BLaER1 (cell line): ENCODE results near the gene VSIG4.

Source experiments
- H3K27ac ChIP-seq: shearing (Covaris generic); formaldehyde crosslinking; 2 replicates; pipeline ENCODE4 v1.8.1; 2022
- H3K27me3 ChIP-seq: shearing (Covaris generic); formaldehyde crosslinking; 2 replicates; pipeline ENCODE4 v1.8.1; 2022
- H3K36me3 ChIP-seq: shearing (Covaris generic); formaldehyde crosslinking; 2 replicates; pipeline ENCODE4 v1.8.1; 2022
- H3K4me1 ChIP-seq: shearing (Covaris generic); formaldehyde crosslinking; 2 replicates; pipeline ENCODE4 v1.8.1; 2022
- H3K4me2 ChIP-seq: shearing (Covaris generic); formaldehyde crosslinking; 2 replicates; pipeline ENCODE4 v1.8.1; 2022
- H3K4me3 ChIP-seq: shearing (Covaris generic); formaldehyde crosslinking; 2 replicates; pipeline ENCODE4 v1.8.1; 2022
- H3K9ac ChIP-seq: shearing (Covaris generic); formaldehyde crosslinking; 2 replicates; pipeline ENCODE4 v1.8.1; 2022
- H3K9me3 ChIP-seq: shearing (Covaris generic); formaldehyde crosslinking; 2 replicates; pipeline ENCODE4 v1.8.1; 2022
- H4K20me1 ChIP-seq: shearing (Covaris generic); formaldehyde crosslinking; 2 replicates; pipeline ENCODE4 v1.8.1; 2022
- Cebpa-rat ChIP-seq: shearing (Covaris generic); IDR thresholded peaks from 2 replicates; pipeline ENCODE4 v1.8.1; 2022

The VSIG4 gene

DNA sequence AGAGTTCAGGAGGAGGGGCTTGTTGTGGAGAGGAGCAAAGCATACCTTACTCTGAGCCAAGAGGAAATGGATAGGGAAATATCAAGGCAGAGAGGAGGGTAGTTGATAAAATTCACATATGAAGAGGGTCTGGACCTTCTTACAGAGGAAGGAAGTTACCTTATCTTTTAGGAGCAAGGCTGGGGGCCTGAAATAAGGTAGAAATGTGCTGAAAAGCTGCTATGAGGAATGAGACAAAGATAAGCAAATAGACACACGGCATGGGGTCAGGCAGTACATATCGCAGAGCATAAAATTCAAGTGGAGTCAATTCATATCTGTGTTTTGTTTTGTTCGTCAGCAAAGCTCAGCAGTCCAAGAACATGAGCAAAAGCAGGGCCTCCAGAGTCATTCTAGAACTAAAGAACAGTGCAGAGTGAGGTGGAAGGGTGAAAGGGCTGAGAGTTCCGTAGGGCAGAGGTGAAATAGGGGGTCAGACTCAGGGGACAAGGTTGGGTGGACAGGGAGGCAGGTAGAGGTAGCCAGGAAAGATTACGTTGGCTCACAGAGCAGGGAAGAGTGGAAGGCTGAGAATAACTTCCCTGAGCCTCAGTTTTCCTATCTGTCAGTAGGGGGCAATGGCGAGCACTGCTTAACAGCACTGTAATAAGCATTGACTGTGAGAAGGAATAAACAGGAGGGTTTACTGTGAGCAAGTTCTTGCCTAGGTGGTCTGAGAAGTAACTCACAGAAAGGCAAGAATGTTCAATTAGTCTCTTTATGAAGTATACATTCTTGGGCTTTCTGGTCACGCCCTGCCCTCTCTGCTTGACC is 9.2 kb downstream of the VSIG4 start:
- no peak overlapping the region for H3K4me3 ChIP-seq
- peaks cover 13% of the 10 kb centered on the region for H3K27me3 ChIP-seq
- no peaks in the 10 kb centered on the region for H3K9me3 ChIP-seq
- H3K9ac ChIP-seq = no peak overlapping the region
- no peaks in the 10 kb centered on the region for H3K36me3 ChIP-seq
- no peak for TF ChIP-seq Cebpa-rat
- H3K4me1 ChIP-seq = no peaks in the 10 kb centered on the region
- H3K4me2 ChIP-seq = no peak overlapping the region
- H3K27ac ChIP-seq = no peak overlapping the region
- H4K20me1 ChIP-seq = no peaks in the 10 kb centered on the region

DNA sequence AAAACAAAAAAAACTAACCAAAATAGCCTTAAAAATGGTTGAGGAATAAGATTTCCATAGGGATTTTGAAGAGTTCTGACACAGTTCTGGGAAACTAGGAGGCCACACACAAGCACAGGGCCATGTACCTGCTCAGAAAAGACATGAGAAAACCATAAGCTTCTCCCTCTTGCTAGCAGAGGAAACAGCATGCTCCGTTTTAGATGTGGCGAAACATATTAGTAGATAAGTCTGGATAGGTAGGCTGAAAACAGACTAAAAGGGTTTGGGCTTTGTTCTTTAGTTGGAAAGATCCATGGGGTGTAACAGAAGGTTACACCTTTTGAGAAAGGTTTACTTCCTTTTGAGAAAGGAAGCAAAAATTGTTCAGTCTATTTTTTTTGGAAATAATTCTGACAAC is 10.9 kb downstream of the VSIG4 start:
- Histone ChIP-seq H3K27me3 (peaks cover 23% of the 10 kb centered on the region), H4K20me1 (no peaks in the 10 kb centered on the region), H3K4me3 (no peak overlapping the region), H3K9ac (no peak overlapping the region), H3K27ac (no peak overlapping the region), H3K36me3 (no peaks in the 10 kb centered on the region), H3K9me3 (no peaks in the 10 kb centered on the region), H3K4me1 (peaks cover 7% of the 10 kb centered on the region), H3K4me2 (no peak overlapping the region)
- TF ChIP-seq Cebpa-rat = no peak

DNA sequence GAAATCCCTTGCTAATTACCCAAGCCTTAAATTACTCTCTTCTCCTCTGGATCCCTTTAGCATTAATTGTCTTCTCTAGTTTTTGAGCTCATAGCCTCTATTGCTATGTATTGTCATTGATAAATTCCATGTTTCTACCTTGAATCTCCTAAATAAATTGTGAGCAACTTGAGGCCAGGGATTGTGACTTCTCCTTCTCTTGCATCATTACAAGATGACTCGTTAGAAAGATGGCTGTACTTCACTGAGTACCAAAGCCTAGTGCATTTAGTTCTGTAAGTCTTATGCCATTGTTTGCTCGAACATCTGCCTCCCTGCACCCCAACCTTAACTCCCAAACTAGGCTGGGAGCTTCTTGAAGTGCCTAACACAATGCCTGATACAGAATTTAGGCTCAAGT is 15.3 kb downstream of the VSIG4 start:
- TF ChIP-seq Cebpa-rat = no peak
- Histone ChIP-seq H3K27ac (no peak overlapping the region), H3K4me2 (no peak overlapping the region), H3K4me1 (peaks cover 34% of the 10 kb centered on the region), H3K9ac (no peak overlapping the region), H4K20me1 (no peaks in the 10 kb centered on the region), H3K27me3 (peaks cover 24% of the 10 kb centered on the region), H3K36me3 (no peaks in the 10 kb centered on the region), H3K4me3 (no peak overlapping the region), H3K9me3 (no peaks in the 10 kb centered on the region)

DNA sequence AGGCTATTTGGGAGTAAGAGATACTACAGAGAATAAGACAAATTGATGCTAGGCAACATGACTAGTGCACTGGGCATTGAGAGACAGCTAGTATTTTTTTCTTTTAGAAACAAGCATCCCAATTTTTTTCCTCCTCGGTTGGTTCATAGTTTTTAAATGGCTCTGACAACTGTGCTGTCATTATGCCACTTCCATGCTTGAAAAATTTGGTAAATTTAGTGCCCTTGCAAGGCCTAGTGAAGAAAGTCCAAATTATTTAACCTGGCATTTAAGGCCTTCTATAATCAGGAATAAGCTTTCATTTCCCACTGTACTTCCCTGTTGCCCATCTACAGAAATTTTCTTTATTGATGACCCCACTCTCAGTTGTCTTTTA is 15.8 kb downstream of the VSIG4 start:
- Histone ChIP-seq H3K9me3 (no peaks in the 10 kb centered on the region), H3K27ac (no peak overlapping the region), H3K9ac (no peak overlapping the region), H3K4me2 (peak overlapping the region; percentile 50), H3K27me3 (peaks cover 25% of the 10 kb centered on the region), H3K36me3 (no peaks in the 10 kb centered on the region), H3K4me1 (peaks cover 35% of the 10 kb centered on the region), H4K20me1 (no peaks in the 10 kb centered on the region), H3K4me3 (no peak overlapping the region)
- TF ChIP-seq Cebpa-rat = no peak

DNA sequence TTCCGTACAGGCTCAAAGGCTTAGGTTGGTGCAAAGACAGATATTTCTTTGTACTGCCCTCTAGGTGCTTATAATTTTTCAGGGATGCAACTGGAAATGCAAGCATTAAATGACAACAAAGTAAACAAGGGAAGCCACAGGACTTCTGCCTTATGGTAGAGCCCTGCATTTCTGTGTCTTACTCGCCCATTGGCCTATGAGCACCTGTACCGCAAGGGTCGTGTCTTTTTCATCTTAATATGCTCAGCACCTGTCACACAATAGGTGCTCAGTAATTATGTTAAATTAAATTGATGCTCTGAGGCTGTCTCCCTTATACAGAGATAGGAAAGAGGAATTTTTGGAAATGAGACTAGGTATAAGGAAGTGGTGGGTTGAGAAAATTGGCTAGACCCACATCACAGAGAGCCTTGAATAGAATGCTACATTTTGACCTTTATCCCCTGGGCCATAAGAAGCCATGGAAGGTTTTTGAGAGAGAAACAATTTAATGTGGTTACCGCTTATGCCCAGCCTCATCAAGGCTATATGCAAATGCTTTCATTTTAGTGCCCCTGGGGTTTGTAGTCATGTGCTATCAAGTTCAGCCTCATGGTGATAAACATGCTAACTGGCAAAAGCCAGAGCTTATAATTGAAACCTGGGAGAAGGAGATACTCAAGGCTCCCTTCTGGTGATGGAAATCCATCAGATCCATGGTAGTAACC is 16.3 kb downstream of the VSIG4 start:
- H3K4me2 ChIP-seq = peak overlapping the region; percentile 50
- TF ChIP-seq Cebpa-rat = no peak
- H3K27me3 ChIP-seq = peaks cover 31% of the 10 kb centered on the region
- H4K20me1 ChIP-seq = no peaks in the 10 kb centered on the region
- peaks cover 41% of the 10 kb centered on the region for H3K4me1 ChIP-seq
- no peaks in the 10 kb centered on the region for H3K9me3 ChIP-seq
- no peak overlapping the region for H3K4me3 ChIP-seq
- H3K36me3 ChIP-seq = no peaks in the 10 kb centered on the region
- H3K27ac ChIP-seq = no peak overlapping the region
- no peak overlapping the region for H3K9ac ChIP-seq

DNA sequence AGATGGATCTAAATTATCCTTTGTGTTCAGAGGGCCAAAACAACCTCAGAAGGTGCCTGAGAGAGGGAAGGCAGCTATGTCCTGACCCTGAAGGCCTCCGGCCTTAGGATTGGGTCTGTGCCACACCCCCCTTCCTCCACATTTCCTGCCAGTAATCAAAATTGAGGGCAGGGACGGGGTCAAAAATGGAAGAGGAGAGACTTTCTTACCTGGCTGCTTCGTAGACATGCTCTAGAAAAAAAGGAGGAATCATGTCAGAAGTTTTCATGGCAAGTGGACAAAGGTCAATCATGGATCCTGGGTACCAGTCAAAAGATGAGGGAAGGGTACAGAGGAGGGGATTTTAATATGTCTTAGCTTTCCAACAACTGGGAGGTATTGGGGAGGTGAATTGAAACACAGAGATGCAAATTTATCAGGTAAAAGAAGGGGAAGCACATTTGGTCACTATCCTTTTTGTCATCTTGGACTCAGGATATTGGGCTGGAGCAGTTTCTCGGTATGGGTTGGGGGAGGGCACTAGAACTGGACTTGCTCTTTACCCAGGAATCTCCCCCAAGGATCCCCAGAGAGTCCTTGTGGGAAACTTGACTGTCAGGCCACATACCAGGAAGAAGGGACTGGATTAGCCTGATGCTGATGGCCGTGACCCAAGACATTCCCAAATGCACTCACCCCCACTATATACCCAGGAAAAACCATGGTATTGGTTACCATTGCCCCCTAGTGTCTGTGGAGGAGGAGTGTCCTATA is 17.1 kb downstream of the VSIG4 start:
- Histone ChIP-seq H3K9ac (no peak overlapping the region), H4K20me1 (no peaks in the 10 kb centered on the region), H3K27me3 (peaks cover 32% of the 10 kb centered on the region), H3K9me3 (no peaks in the 10 kb centered on the region), H3K4me3 (no peak overlapping the region), H3K4me1 (peaks cover 48% of the 10 kb centered on the region), H3K27ac (no peak overlapping the region), H3K4me2 (peak overlapping the region; percentile 50), H3K36me3 (no peaks in the 10 kb centered on the region)
- no peak for TF ChIP-seq Cebpa-rat

DNA sequence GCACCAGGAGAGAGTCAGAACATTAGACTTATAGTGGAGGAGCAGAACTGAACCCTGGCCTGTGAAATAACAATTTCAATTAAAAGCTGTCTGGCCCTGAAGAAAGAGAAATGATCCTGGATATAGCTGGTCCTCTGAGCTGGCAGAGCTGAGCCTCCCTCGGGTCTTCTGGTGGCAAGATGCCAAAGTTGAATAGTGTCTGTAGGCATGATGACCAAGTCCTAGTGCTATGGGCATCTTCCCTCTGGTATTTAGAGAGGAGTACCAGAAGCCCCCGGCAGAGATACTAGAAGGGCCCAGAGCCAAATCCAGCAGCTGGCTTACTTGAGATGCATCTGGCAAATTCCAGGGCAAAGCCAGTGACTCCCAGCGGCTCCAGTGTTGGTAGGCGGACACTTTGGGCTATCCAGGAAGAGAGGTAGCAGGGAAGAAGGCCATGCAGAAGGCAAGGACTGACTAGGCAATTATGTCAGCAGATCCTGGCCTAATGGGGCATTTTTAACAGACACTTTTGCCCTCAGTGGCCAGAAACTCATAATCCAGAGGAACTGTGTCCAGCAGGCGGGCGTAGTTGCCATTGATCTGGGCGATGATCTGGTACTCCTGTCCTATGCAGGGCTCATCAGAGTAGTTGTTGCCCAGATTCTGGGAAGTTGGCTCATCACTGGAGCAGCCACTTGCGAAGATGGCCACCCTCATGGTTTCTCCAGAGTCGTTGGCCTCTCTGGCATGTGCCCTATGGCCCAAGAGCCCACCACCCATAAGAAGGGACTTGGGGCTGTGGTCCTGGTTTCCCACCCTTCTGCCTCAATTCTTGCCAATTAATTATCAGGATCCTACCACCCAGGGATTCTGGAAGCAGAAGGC is 17.9 kb downstream of the VSIG4 start:
- peaks cover 56% of the 10 kb centered on the region for H3K4me1 ChIP-seq

DNA sequence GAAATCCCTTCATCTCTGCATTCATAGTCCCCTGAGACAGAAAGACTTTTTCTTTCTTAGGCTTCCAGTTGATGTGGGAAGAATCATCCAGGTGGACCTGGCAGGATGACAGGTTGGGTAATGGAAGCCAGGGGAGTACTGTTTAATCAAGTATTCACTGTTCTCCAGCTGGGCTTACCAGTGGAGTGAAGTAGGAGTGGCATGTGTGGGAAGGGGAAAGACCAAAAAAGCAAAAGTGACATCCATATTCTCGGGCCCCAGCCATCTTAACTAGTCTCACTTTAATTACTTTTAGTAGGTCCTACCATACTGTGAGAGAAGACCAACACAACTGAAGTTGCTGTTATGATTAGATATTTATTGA is 18.5 kb downstream of the VSIG4 start:
- Histone ChIP-seq H4K20me1 (no peaks in the 10 kb centered on the region), H3K27ac (no peak overlapping the region), H3K9ac (no peak overlapping the region), H3K9me3 (no peaks in the 10 kb centered on the region), H3K4me2 (no peak overlapping the region), H3K36me3 (no peaks in the 10 kb centered on the region), H3K27me3 (peaks cover 32% of the 10 kb centered on the region), H3K4me1 (peaks cover 62% of the 10 kb centered on the region), H3K4me3 (no peak overlapping the region)
- TF ChIP-seq Cebpa-rat = no peak

More for the DNA sequence above, 17.9 kb downstream of the VSIG4 start:
- H3K27ac ChIP-seq = no peak overlapping the region
- peaks cover 32% of the 10 kb centered on the region for H3K27me3 ChIP-seq
- H3K9me3 ChIP-seq = no peaks in the 10 kb centered on the region
- no peak overlapping the region for H3K9ac ChIP-seq
- no peak overlapping the region for H3K4me2 ChIP-seq
- H4K20me1 ChIP-seq = no peaks in the 10 kb centered on the region
- H3K4me3 ChIP-seq = no peak overlapping the region
- no peak for TF ChIP-seq Cebpa-rat
- H3K36me3 ChIP-seq = no peaks in the 10 kb centered on the region

DNA sequence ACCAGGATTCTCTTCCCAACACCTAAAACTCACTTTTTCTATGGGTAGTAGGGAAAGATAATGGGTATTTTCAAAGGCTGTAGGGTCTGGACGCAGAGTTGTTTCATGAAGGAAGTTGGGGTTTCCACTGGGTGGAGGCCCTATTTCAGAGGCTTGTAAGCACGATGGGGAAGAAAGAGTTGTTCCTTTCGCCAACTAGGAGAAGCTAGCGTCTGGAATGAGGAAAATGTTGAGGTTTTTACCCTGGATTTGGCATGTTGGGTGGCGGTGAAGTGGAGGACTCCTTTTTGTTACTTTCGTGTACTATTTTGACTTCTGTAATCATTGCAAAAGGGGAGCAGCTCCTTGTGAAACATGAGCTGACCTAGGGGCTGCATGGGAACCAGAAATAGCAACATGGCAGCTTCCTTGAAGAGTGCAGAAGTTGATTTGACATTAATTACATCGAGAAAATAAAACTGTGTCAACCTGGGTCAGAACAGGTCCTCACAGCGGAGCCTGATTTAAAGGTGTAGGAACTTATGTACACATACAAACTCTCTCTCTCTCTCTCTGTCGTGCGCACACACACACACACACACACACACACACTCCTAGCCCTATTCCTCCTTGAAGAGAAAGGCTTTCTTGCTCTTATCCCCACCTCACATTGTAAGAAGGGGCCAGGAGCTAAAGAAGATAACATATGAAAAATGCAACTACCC is 19.1 kb downstream of the VSIG4 start:
- Histone ChIP-seq H3K9me3 (no peaks in the 10 kb centered on the region), H3K27ac (peak overlapping the region; percentile 22; the same call in 1 of the 2 replicates), H3K27me3 (peaks cover 32% of the 10 kb centered on the region), H3K36me3 (no peaks in the 10 kb centered on the region), H3K4me2 (peak overlapping the region; percentile 21; the same call in 1 of the 2 replicates), H4K20me1 (no peaks in the 10 kb centered on the region), H3K9ac (no peak overlapping the region), H3K4me3 (no peak overlapping the region), H3K4me1 (peaks cover 68% of the 10 kb centered on the region)
- TF ChIP-seq Cebpa-rat = no peak
